OCI-LY3 (cell line): ENCODE results near the gene TRIM47.
"Not testable (repeated sequence)": the region's sequence is repeated elsewhere in the genome, so short reads cannot be mapped to it uniquely, and the experiment has no call there.

Experiments
- EZH2phosphoT487 ChIP-seq: fragments of 200-600 bp; shearing (Covaris generic); IDR thresholded peaks from 2 replicates; pipeline ENCODE4 v1.6.1; 2018; ENCODE audit warnings: antibody characterized with exemption, mixed run types, low read depth
- TF ChIP-seq, protein P1 (sequence below): fragments of 200-600, 300-600 bp; sonication (generic); IDR thresholded peaks from 2 replicates; pipeline ENCODE4 v1.5.1; 2014; ENCODE audit warnings: antibody characterized with exemption, low read length, low read depth

DNA sequence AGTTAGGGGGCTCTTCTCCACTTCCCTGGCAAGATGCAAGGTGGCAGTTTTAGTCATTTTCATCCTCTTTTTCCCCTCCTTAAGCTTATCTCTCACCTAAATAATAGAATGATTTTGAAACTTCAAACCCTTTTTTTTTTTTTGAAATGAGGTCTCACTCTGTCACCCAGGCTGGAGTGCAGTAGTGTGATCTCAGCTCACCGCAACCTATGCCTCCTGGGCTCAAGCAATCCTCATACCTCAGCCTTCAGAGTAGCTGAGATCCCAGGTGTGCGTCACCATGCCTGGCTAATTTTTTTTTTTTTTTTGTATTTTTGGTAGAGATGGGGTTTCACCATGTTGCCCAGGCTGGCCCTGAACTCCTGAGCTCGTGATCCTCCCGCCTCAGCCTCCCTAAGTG is 13.5 kb downstream of the TRIM47 start:
- TF ChIP-seq, protein P1, sequence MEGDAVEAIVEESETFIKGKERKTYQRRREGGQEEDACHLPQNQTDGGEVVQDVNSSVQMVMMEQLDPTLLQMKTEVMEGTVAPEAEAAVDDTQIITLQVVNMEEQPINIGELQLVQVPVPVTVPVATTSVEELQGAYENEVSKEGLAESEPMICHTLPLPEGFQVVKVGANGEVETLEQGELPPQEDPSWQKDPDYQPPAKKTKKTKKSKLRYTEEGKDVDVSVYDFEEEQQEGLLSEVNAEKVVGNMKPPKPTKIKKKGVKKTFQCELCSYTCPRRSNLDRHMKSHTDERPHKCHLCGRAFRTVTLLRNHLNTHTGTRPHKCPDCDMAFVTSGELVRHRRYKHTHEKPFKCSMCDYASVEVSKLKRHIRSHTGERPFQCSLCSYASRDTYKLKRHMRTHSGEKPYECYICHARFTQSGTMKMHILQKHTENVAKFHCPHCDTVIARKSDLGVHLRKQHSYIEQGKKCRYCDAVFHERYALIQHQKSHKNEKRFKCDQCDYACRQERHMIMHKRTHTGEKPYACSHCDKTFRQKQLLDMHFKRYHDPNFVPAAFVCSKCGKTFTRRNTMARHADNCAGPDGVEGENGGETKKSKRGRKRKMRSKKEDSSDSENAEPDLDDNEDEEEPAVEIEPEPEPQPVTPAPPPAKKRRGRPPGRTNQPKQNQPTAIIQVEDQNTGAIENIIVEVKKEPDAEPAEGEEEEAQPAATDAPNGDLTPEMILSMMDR, result not testable (repeated sequence)
- not testable (repeated sequence) for TF ChIP-seq EZH2phosphoT487
